SH-SY5Y (cell line): ENCODE data around the gene PMEPA1.

ENCODE experiments used
- GATA2 ChIP-seq: IDR thresholded peaks from 2 replicates; pipeline ENCODE4 v1.6.1; 2011; ENCODE audit warnings: mild to moderate bottlenecking, low read depth, low read length
- GATA3 ChIP-seq: IDR thresholded peaks from 2 replicates; pipeline ENCODE4 v1.6.1; 2011; ENCODE audit warnings: low read depth, mild to moderate bottlenecking, low read length, moderate library complexity

The PMEPA1 gene, protein sequence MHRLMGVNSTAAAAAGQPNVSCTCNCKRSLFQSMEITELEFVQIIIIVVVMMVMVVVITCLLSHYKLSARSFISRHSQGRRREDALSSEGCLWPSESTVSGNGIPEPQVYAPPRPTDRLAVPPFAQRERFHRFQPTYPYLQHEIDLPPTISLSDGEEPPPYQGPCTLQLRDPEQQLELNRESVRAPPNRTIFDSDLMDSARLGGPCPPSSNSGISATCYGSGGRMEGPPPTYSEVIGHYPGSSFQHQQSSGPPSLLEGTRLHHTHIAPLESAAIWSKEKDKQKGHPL

GRCh38 chr20:57709823-57710799 is at the start of gene PMEPA1:
PMEPA1 (minus strand) TSS chr20:57710015; CDS start chr20:57709582, 433 bp downstream.
- TF ChIP-seq GATA2 (no peak), GATA3 (no peak)

GRCh38 chr20:57757767-57758166 is 48.0 kb upstream of the PMEPA1 start:
- TF ChIP-seq GATA3 (0 out of 2 replicates have a peak, but pooled peaks have one; percentile 17), GATA2 (no peak)

DNA sequence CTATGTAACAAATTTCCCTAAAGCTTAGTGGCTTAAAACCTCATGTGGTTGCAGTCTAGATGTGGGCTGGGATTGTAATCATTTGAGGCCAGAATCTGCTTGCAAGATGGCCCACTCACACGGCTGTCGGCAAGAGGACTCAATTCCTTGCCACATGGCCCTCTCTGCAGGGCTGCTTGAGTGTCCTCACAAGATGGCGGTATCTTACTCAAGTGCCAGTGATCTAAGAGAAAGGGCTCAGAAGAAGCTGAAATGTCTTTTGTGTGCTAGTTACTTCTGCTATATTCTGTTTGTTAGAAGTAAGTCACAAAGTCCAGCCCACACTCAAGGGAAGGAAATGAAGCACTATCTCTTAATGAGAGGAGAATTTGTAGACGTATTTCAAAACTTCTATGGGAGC is 47.1 kb upstream of the PMEPA1 start:
- TF ChIP-seq GATA3 (no peak), GATA2 (no peak)

DNA sequence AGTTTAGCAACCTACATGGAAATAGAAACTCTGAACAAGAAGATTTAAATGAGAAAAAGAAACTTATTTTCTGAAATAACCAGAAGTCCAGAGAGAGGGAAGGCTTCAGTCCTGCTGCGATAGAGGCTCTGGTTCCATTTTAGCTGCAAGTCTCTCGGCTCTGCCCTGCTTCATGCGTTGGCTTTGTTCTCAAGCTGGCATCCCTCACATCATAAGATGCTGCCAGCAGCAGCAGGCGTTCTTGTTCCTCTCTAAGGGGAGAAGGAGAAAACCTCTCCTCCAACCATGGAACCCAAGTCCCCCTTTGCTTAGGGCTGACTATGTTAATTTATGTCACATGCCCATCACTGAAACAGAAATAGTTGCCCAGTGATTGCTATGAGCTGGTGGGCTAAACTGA is 46.4 kb upstream of the PMEPA1 start:
- TF ChIP-seq GATA3 (no peak), GATA2 (no peak)

GRCh38 chr20:57755609-57756008 is 45.8 kb upstream of the PMEPA1 start:
- TF ChIP-seq GATA3 (peak; percentile 44; the same call in 1 of the 2 replicates), GATA2 (peak; percentile 80)

DNA sequence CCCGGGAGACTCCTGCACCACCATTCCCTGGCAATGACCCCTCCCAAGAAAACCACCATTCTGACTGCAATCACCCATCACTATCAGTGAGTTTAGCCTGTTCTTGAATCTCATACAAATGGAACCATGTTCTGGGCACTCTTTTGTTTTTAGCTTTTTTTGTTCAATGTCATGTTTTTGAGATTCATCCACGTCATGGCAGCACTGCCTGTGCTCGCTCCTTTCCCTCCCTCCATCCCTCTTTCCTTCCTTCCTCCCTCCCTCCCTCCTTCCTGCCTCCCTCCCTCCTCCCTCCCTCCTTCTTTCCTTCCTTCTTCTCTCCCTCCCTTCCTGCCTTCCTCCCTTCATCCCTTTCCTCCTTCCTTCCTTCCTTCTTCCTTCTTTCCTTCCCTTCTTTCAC is 44.4 kb upstream of the PMEPA1 start:
- TF ChIP-seq GATA3 (no peak), GATA2 (no peak)

GRCh38 chr20:57753332-57754164 is 43.7 kb upstream of the PMEPA1 start:
- no peak for TF ChIP-seq GATA2
- no peak for TF ChIP-seq GATA3

DNA sequence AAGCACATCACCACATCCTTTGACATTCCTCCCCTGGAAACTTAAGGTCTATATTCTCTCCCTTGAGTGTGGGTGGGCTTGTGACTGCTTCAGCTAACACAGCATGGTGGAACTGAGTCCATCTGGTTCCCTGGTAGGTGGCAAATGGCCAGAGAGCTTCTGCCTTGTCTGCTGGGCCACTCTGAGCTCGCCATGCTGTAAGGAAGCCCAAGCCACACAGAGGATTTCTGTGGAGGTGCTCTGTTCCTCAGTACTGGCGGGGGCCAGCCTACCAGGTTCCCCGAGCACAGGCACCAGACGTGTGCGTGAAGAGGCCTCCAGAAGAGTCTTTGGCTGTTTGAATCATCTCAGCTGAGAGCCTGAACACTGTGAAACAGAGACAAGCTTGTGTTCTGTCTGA is 41.6 kb upstream of the PMEPA1 start:
- no peak for TF ChIP-seq GATA2
- TF ChIP-seq GATA3 = no peak

DNA sequence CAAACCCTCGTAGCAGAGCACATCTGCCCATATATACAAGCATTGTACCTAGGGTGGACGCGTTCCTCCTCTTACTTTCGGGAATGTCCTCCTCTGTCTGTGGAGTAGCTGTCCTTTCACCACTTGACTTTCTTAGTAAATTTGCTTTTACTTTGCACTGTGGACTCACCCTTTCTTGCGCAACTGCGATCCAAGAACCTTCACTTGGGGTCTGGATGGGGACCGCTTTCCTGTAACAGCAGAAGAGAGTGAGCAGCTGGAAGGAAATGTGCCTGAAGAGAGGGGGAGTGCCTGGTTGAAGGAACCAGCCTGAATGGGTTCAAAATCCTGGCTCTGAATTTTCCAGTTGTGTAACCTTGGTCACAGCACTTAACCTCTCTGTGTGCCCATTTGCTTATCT is 40.1 kb upstream of the PMEPA1 start:
- TF ChIP-seq GATA2 = no peak
- no peak for TF ChIP-seq GATA3

- TF ChIP-seq GATA2 (peak; percentile 15; the same call in 1 of the 2 replicates), GATA3 (no peak)
Observed at GRCh38 chr20:57749131-57749690, 39.4 kb upstream of the PMEPA1 start.

- TF ChIP-seq GATA2 = no peak; the same call in 1 of the 2 replicates
- TF ChIP-seq GATA3 = no peak
Observed at GRCh38 chr20:57748601-57749130, 38.9 kb upstream of the PMEPA1 start.

DNA sequence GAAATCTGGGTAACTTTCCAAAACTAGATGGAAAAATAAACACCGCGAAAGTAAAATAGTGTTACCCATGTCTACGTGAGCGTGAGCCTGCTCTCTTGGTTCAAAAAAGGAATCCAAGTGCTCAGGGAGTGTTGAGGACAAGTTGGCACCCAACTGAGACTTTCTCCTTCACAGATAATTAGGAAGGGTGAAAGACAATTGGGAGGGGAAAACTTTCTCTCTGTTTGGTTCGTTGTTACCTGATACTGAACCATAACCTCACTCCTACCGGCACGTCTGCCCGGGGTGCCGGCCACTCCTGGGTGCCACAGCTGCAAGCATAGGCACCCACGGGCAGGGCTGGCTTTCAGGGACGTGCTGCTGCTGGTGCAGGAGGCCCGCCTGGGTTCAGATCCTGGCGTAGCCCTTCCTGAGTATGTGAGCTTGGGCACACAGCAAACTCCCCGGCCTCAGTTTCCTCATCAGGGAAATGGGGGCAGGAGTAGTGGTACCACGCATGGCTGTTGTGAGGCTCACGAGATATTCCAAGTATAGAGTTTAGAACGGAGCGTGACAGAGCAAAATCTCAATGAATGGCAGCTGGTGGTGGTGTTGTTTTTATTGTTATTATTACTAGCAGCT is 38.2 kb upstream of the PMEPA1 start:
- TF ChIP-seq GATA3 = no peak
- no peak for TF ChIP-seq GATA2
